Measurements from ENCODE around the gene ABCC4.

DNA sequence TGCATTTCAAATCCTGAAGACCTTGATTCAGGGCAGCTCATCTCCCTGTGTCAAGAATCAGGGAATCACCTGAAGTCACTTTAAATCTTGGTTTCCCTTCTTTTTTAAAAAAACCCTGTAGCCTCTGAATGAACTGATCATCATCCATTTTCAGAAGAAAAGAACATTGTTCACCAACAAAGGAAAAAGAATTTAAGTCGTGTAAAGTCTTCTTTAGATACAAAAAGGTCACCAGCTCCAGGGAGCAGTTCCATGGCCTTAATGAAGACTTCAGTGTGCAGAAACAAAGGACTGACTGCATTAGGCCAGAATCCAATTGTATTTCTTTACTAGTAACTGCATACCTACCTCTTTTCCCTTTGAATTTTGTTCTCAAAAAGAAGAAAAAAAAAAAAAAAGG is 245.0 kb downstream of the ABCC4 start:
- no peak for TF ChIP-seq CTCF (conservative IDR thresholded peaks at IDR 0.05)
- no peak for TF ChIP-seq ZFX (IDR thresholded peaks at IDR 0.05)
